Measurements from ENCODE around the gene FGF12.

- TF ChIP-seq EZH2 (IDR thresholded peaks at IDR 0.05; ENCODE audit: insufficient read depth, poor library complexity, severe bottlenecking), result no peak
- TF ChIP-seq EZH2phosphoT487 (IDR thresholded peaks at IDR 0.05; ENCODE audit: insufficient read depth, low read depth), result no peak
Measured at GRCh38 chr3:192122832-192123594, 604.3 kb downstream of the FGF12 start.
